HepG2 (cell line): ENCODE results near the gene RASGRP2.

Experiments used
- CTCF ChIP-seq: sonication (generic); formaldehyde crosslinking; IDR thresholded peaks from 2 replicates; pipeline ENCODE4 v1.5.0; 2020; ENCODE audit warnings: mild to moderate bottlenecking, missing genetic modification reagents, moderate library complexity
- ELF1 ChIP-seq: sonication (generic); formaldehyde crosslinking; IDR thresholded peaks from 2 replicates; pipeline ENCODE4 v1.4.0; 2020; ENCODE audit warnings: missing genetic modification reagents
- GATA4 ChIP-seq: sonication (generic); IDR thresholded peaks from 2 replicates; pipeline ENCODE4 v1.6.1; 2016; ENCODE audit warnings: antibody characterized with exemption, low read depth, borderline replicate concordance
- KLF9 ChIP-seq: IDR thresholded peaks from 2 replicates; pipeline ENCODE4 v1.6.1; 2016; ENCODE audit warnings: low read depth
- MXI1 ChIP-seq: IDR thresholded peaks from 3 replicates; pipeline ENCODE4 v1.6.1; 2012; ENCODE audit warnings: low read depth, low read length, inconsistent platforms, borderline replicate concordance
- NFIC ChIP-seq: IDR thresholded peaks from 2 replicates; pipeline ENCODE4 v1.6.1; 2012; ENCODE audit warnings: mild to moderate bottlenecking, low read length, inconsistent platforms
- NR2C2 ChIP-seq: sonication (generic); formaldehyde crosslinking; IDR thresholded peaks from 2 replicates; pipeline ENCODE4 v1.4.0; 2020; ENCODE audit warnings: missing genetic modification reagents, mild to moderate bottlenecking, moderate library complexity, borderline replicate concordance
- POLR2AphosphoS5 ChIP-seq: IDR thresholded peaks from 2 replicates; pipeline ENCODE4 v1.6.1; 2012; ENCODE audit warnings: low read depth, low read length
- ZNF251 ChIP-seq: sonication (generic); formaldehyde crosslinking; IDR thresholded peaks from 2 replicates; pipeline ENCODE4 v1.9.0; 2021; ENCODE audit warnings: mild to moderate bottlenecking, missing genetic modification reagents
- ZNF547 ChIP-seq: sonication (generic); formaldehyde crosslinking; IDR thresholded peaks from 2 replicates; pipeline ENCODE4 v1.5.1; 2020; ENCODE audit warnings: mild to moderate bottlenecking, missing genetic modification reagents
- TF ChIP-seq, protein P1 (sequence below): sonication (generic); formaldehyde crosslinking; IDR thresholded peaks from 2 replicates; pipeline ENCODE4 v1.8.0; 2022; ENCODE audit warnings: missing genetic modification reagents, mild to moderate bottlenecking, moderate library complexity, borderline replicate concordance

DNA sequence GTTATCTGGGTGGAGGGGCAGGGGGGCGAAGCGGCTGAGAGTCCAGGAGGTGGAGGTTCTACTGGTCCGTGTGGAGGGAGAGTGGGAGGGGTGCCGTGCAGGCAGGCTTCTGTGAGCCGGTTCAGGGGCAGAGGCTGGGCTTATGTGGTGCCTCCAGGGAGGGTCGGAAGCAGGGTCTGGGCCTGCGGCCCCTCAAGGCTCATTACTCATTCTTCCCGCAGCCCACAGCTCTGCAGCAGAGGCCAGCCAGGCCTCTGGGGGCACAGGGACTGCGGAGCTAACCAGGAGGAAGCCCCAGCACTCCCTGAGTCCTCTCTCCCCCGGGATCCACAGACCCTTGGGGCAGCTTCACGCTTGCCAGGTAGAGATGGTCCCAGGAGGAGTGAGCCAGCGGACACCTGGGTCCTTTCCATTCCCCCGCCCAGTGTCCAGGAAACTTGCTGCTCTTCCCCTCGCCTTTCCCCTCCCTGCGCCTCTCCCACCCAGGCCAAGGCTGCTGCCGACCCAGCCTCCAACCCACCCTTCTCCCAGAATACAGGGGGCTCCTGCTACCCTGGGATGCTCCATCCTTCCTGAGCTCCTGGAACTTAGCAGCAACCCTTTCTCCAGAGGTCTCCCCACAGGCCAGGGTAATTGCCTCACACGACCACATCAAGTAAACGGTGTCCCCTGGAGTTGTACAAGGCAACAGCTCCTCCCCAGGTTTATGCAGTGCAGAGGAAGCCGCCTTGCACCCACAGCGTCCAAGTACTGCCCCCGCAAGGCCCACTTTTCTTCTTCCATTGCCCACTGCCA lies 27.3 kb downstream of the RASGRP2 start:
- TF ChIP-seq, protein P1, sequence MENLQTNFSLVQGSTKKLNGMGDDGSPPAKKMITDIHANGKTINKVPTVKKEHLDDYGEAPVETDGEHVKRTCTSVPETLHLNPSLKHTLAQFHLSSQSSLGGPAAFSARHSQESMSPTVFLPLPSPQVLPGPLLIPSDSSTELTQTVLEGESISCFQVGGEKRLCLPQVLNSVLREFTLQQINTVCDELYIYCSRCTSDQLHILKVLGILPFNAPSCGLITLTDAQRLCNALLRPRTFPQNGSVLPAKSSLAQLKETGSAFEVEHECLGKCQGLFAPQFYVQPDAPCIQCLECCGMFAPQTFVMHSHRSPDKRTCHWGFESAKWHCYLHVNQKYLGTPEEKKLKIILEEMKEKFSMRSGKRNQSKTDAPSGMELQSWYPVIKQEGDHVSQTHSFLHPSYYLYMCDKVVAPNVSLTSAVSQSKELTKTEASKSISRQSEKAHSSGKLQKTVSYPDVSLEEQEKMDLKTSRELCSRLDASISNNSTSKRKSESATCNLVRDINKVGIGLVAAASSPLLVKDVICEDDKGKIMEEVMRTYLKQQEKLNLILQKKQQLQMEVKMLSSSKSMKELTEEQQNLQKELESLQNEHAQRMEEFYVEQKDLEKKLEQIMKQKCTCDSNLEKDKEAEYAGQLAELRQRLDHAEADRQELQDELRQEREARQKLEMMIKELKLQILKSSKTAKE: no peak
- TF ChIP-seq ELF1: no peak
- no peak for TF ChIP-seq POLR2AphosphoS5
- no peak for TF ChIP-seq ZNF251 (CRISPR knock-in tag)
- TF ChIP-seq CTCF (CRISPR knock-in tag): no peak
- TF ChIP-seq NFIC: no peak
- no peak for TF ChIP-seq ZNF547 (CRISPR knock-in tag)
- TF ChIP-seq MXI1: no peak
- no peak for TF ChIP-seq GATA4
- no peak for TF ChIP-seq KLF9 (CRISPR knock-in tag)
- no peak for TF ChIP-seq NR2C2
